Thoracic aorta (tissue), 2 donors: Measurements from ENCODE around the gene SLC48A1. TPM values are rescaled to one million over a fixed set of nuclear protein-coding genes. Genes with fewer than 3 reads are reported as not detected.

Experiments
- ATAC-seq: fragments of 150-250 bp; one replicate; pipeline ENCODE4 v1.8.0; 2017; ENCODE audit warnings: low read depth; ENCODE audit not compliant: insufficient number of reproducible peaks, low FRiP score
- DNase-seq: peaks from one replicate; pipeline ENCODE4 v3.0.0-alpha.2; 2020; ENCODE audit warnings: low spot score
- H3K27ac ChIP-seq, 2 donors: fragments of 200-600 bp; sonication (generic); 1 replicate in 1 of 2; 2 replicates in 1 of 2; pipeline ENCODE4 v1.5.1; 2016; ENCODE audit warnings: mild to moderate bottlenecking in 2 of 2, moderate library complexity in 2 of 2
- H3K27me3 ChIP-seq: fragments of 200-600 bp; sonication (generic); replicated peaks from 2 replicates; pipeline ENCODE4 v1.6.0; 2016; ENCODE audit warnings: mild to moderate bottlenecking; ENCODE audit not compliant: insufficient read depth
- H3K36me3 ChIP-seq: fragments of 200-600 bp; sonication (generic); one replicate; pipeline ENCODE4 v1.5.1; 2016
- H3K4me1 ChIP-seq, 2 donors: fragments of 200-600 bp; sonication (generic); 1 replicate in 1 of 2; 2 replicates in 1 of 2; pipeline versions ENCODE4 v1.5.1 to v1.6.0; 2016; ENCODE audit warnings: low read depth in 2 of 2, mild to moderate bottlenecking in 1 of 2; ENCODE audit not compliant: control insufficient read depth in 1 of 2
- H3K4me3 ChIP-seq: fragments of 200-600 bp; sonication (generic); 2 replicates; pipeline ENCODE4 v1.5.1; 2016; ENCODE audit warnings: mild to moderate bottlenecking
- H3K9me3 ChIP-seq: fragments of 200-600 bp; sonication (generic); 2 replicates; pipeline ENCODE4 v1.5.1; 2016
- total RNA-seq, 2 donors: library from RNA; depleted of rRNA; stranded (reverse); fragments of >200 nt; gene quantifications; one replicate each; pipeline versions ENCODE4 v1.1.0 to v1.2.3, GENCODE V29; 2016
- TF ChIP-seq, protein P1 (sequence below): fragments of 200-600 bp; sonication (generic); IDR thresholded peaks from one replicate; pipeline ENCODE4 v1.5.1; 2019; ENCODE audit warnings: antibody characterized with exemption

Gene SLC48A1
- total RNA-seq, 2 donors from 2014 or later: 60.5 to 107 TPM

- ATAC-seq (no peak), DNase-seq (no peak)
- Histone ChIP-seq H3K27me3 (no peaks in the 10 kb centered on the region), H3K9me3 (no peaks in the 10 kb centered on the region), H3K27ac (no peak overlapping the region), H3K4me1 (peaks cover 3 to 7% of the 10 kb centered on the region in 2 donors), H3K36me3 (no peaks in the 10 kb centered on the region), H3K4me3 (no peak overlapping the region)
- TF ChIP-seq, protein P1, sequence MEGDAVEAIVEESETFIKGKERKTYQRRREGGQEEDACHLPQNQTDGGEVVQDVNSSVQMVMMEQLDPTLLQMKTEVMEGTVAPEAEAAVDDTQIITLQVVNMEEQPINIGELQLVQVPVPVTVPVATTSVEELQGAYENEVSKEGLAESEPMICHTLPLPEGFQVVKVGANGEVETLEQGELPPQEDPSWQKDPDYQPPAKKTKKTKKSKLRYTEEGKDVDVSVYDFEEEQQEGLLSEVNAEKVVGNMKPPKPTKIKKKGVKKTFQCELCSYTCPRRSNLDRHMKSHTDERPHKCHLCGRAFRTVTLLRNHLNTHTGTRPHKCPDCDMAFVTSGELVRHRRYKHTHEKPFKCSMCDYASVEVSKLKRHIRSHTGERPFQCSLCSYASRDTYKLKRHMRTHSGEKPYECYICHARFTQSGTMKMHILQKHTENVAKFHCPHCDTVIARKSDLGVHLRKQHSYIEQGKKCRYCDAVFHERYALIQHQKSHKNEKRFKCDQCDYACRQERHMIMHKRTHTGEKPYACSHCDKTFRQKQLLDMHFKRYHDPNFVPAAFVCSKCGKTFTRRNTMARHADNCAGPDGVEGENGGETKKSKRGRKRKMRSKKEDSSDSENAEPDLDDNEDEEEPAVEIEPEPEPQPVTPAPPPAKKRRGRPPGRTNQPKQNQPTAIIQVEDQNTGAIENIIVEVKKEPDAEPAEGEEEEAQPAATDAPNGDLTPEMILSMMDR: no peak
These were observed 6.4 kb upstream of the SLC48A1 start for GRCh38 chr12:47766502-47767215.

GRCh38 chr12:47767216-47767724 is 5.8 kb upstream of the SLC48A1 start:
- ATAC-seq (no peak), DNase-seq (no peak)
- H3K27me3 ChIP-seq: no peaks in the 10 kb centered on the region
- peaks cover 3 to 9% of the 10 kb centered on the region in 2 donors for H3K4me1 ChIP-seq
- TF ChIP-seq, protein P1: peak; percentile 58
- H3K9me3 ChIP-seq: no peaks in the 10 kb centered on the region
- H3K27ac ChIP-seq: no peak overlapping the region
- no peak overlapping the region for H3K4me3 ChIP-seq
- H3K36me3 ChIP-seq: no peaks in the 10 kb centered on the region

DNA sequence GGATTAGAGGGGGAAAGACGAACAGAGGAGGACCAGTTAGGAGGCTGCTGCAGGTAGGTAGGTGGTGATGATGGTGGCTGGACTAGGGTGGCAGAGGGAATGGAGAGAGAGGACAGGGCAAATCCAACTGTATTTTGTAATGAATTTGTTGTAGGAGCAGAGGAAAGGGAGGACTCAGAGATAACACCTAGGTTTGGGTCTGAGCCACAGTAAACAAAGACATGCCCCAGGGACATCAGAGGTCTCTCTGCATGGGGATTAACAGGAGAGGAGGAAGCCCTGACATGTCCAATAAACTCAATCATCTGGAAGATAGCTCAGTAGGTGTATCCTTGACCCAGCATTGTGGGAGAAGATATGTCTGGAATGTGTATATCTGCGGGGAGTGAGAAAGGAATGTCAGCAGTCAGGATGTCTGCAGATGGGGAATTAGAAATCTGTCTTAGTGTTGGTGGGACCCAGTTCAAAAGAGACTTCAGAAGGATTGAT is 4.7 kb upstream of the SLC48A1 start:
- Histone ChIP-seq H3K9me3 (no peaks in the 10 kb centered on the region), H3K27me3 (no peaks in the 10 kb centered on the region), H3K36me3 (no peaks in the 10 kb centered on the region), H3K4me3 (no peak overlapping the region), H3K4me1 (peaks cover 6 to 9% of the 10 kb centered on the region in 2 donors), H3K27ac (no peak overlapping the region)
- DNase-seq (no peak), ATAC-seq (no peak)
- TF ChIP-seq, protein P1: no peak

DNA sequence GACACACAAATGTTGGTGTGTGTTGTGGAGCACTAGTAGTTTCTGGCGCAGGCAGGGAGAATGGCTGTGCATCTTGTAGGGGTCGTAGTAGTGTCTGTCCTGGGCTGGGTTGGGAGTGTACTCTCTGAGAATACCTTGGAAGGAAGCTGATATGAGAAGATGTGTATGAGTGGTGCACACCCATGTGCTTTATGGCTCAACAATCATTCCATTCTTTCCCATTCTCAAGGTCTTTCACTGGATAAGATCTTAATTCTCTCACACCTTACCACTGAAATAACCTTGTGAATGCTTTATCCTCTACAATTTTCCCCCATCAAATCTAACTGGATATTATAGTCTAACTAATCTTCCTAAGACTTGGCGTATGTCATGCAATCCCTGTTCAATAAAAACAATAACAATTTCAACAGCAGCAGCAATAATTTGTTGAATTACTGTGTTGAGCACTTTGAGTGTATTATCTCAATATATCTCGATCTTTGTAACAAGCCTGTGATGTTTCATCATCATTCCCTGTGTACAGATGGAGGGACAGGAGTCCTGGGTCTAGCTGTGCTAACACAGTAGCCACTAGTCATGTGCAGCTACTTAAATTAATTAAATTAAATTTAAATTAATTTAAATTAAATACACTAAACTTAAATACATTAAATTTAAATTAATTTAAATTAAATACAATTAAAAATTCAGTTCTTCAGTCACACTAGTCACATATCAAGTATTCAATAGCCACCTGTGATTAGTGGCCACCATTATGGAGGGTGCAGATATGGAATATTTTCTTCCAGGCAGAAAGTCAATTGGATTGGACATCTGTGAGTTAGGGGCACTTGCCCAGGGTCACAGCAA is 3.6 kb upstream of the SLC48A1 start:
- H3K4me1 ChIP-seq: peaks cover 12 to 15% of the 10 kb centered on the region in 2 donors
- H3K36me3 ChIP-seq: no peaks in the 10 kb centered on the region
- no peak overlapping the region for H3K27ac ChIP-seq
- TF ChIP-seq, protein P1: no peak
- ATAC-seq (no peak), DNase-seq (no peak)
- H3K9me3 ChIP-seq: no peaks in the 10 kb centered on the region
- no peak overlapping the region for H3K4me3 ChIP-seq
- H3K27me3 ChIP-seq: no peaks in the 10 kb centered on the region
